SK-N-SH treated with all-trans-retinoic acid at 6 μM for 48 hours (cell line): ENCODE results near the gene MOCOS.

Experiments used
- ARNTL ChIP-seq: fragments of 450-650 bp; formaldehyde crosslinking; IDR thresholded peaks from 2 replicates; pipeline ENCODE4 v1.5.0; 2020; ENCODE audit warnings: low read depth, mild to moderate bottlenecking, moderate library complexity, borderline replicate concordance
- BACH2 ChIP-seq: fragments of 250-450 bp; sonication (Bioruptor Pico); IDR thresholded peaks from 2 replicates; pipeline ENCODE4 v1.9.0; 2021; ENCODE audit warnings: mild to moderate bottlenecking, borderline replicate concordance
- CSDC2 ChIP-seq: fragments of 250-450 bp; sonication (Bioruptor Pico); IDR thresholded peaks from 2 replicates; pipeline ENCODE4 v1.5.0; 2020; ENCODE audit warnings: mild to moderate bottlenecking, moderate library complexity
- GLIS3 ChIP-seq: fragments of 250-450 bp; sonication (Bioruptor Pico); IDR thresholded peaks from 2 replicates; pipeline ENCODE4 v1.5.0; 2020; ENCODE audit warnings: mild to moderate bottlenecking, moderate library complexity
- PPARA ChIP-seq: fragments of 250-450 bp; sonication (Bioruptor Pico); IDR thresholded peaks from 2 replicates; pipeline ENCODE4 v1.5.0; 2020; ENCODE audit warnings: mild to moderate bottlenecking, borderline replicate concordance
- RARB ChIP-seq: fragments of 250-450 bp; sonication (Bioruptor Pico); IDR thresholded peaks from 2 replicates; pipeline ENCODE4 v1.8.0; 2021; ENCODE audit warnings: mild to moderate bottlenecking, moderate library complexity
- SNAI2 ChIP-seq: fragments of 250-450 bp; sonication (Bioruptor Pico); IDR thresholded peaks from 2 replicates; pipeline ENCODE4 v1.5.0; 2020; ENCODE audit warnings: mild to moderate bottlenecking, moderate library complexity
- TOX ChIP-seq: fragments of 250-450 bp; sonication (Bioruptor Pico); IDR thresholded peaks from 2 replicates; pipeline ENCODE4 v1.8.0; 2021; ENCODE audit warnings: mild to moderate bottlenecking, moderate library complexity, borderline replicate concordance
- TSHZ2 ChIP-seq: fragments of 250-450 bp; sonication (Bioruptor Pico); IDR thresholded peaks from 2 replicates; pipeline ENCODE4 v1.5.0; 2020; ENCODE audit warnings: mild to moderate bottlenecking, moderate library complexity
- ZC3H10 ChIP-seq: fragments of 250-450 bp; sonication (Bioruptor Pico); IDR thresholded peaks from 2 replicates; pipeline ENCODE4 v1.5.1; 2021; ENCODE audit warnings: mild to moderate bottlenecking, moderate library complexity
- ZFP3 ChIP-seq: fragments of 250-450 bp; sonication (Bioruptor Pico); IDR thresholded peaks from 2 replicates; pipeline ENCODE4 v1.5.0; 2020; ENCODE audit warnings: mild to moderate bottlenecking, moderate library complexity
- ZNF70 ChIP-seq: fragments of 450-650 bp; formaldehyde crosslinking; IDR thresholded peaks from 2 replicates; pipeline ENCODE4 v1.5.0; 2020; ENCODE audit warnings: mild to moderate bottlenecking, moderate library complexity
- ZNF8 ChIP-seq: fragments of 450-650 bp; formaldehyde crosslinking; IDR thresholded peaks from 2 replicates; pipeline ENCODE4 v1.5.0; 2020; ENCODE audit warnings: mild to moderate bottlenecking, moderate library complexity
- TF ChIP-seq, protein P1 (sequence below): fragments of 250-450 bp; sonication (Bioruptor Pico); IDR thresholded peaks from 2 replicates; pipeline ENCODE4 v1.8.0; 2020; ENCODE audit warnings: mild to moderate bottlenecking, moderate library complexity, borderline replicate concordance

GRCh38 chr18:36294031-36294430 is 106.7 kb downstream of the MOCOS start:
- TF ChIP-seq, protein P1, sequence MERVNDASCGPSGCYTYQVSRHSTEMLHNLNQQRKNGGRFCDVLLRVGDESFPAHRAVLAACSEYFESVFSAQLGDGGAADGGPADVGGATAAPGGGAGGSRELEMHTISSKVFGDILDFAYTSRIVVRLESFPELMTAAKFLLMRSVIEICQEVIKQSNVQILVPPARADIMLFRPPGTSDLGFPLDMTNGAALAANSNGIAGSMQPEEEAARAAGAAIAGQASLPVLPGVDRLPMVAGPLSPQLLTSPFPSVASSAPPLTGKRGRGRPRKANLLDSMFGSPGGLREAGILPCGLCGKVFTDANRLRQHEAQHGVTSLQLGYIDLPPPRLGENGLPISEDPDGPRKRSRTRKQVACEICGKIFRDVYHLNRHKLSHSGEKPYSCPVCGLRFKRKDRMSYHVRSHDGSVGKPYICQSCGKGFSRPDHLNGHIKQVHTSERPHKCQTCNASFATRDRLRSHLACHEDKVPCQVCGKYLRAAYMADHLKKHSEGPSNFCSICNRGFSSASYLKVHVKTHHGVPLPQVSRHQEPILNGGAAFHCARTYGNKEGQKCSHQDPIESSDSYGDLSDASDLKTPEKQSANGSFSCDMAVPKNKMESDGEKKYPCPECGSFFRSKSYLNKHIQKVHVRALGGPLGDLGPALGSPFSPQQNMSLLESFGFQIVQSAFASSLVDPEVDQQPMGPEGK: no peak
- TF ChIP-seq RARB (CRISPR knock-in tag): no peak
- no peak for TF ChIP-seq TSHZ2 (CRISPR knock-in tag)
- no peak for TF ChIP-seq ZNF70 (CRISPR knock-in tag)
- no peak for TF ChIP-seq BACH2 (CRISPR knock-in tag)
- TF ChIP-seq GLIS3: no peak
- TF ChIP-seq TOX: no peak
- TF ChIP-seq ZFP3 (CRISPR knock-in tag): no peak
- TF ChIP-seq PPARA (CRISPR knock-in tag): no peak
- no peak for TF ChIP-seq ZNF8 (CRISPR knock-in tag)
- no peak for TF ChIP-seq ZC3H10 (CRISPR knock-in tag)
- TF ChIP-seq SNAI2 (CRISPR knock-in tag): no peak
- no peak for TF ChIP-seq ARNTL
- no peak for TF ChIP-seq CSDC2 (CRISPR knock-in tag)
